Body of pancreas (tissue), 4 donors: Measurements from ENCODE around the gene COX7A1.

ENCODE experiments used
- CTCF ChIP-seq, 7 experiments: fragments of 450-650 bp in 4 of 7; fragments of 200-600 bp in 3 of 7; sonication (generic) in 3 of 7; IDR thresholded peaks; one replicate each; pipeline ENCODE4 v1.5.1; 2016 to 2019; ENCODE audit warnings: antibody characterized with exemption in 7 of 7
- POLR2A ChIP-seq, 3 donors: fragments of 450-650 bp; IDR thresholded peaks; one replicate each; pipeline ENCODE4 v1.6.1; 2016; ENCODE audit warnings: antibody characterized with exemption in 3 of 3, mild to moderate bottlenecking in 2 of 3

GRCh38 chr19:36108684-36109083, 43.6 kb downstream of the COX7A1 start:
- TF ChIP-seq POLR2A (IDR thresholded peaks at IDR 0.05) (no peak), CTCF (IDR thresholded peaks at IDR 0.05) (no peak)
